Keratinocyte (primary cell): ENCODE measurements around the gene DEPDC4.

Experiments
- EZH2 ChIP-seq: IDR thresholded peaks from one replicate; pipeline ENCODE4 v1.6.1; 2012; ENCODE audit warnings: inconsistent platforms, mild to moderate bottlenecking, low read length, moderate library complexity
- TF ChIP-seq, protein P1 (sequence below), 3 experiments: IDR thresholded peaks in 1 of 3; conservative IDR thresholded peaks in 1 of 3; optimal IDR thresholded peaks in 1 of 3; 2 replicates in 2 of 3; 3 replicates in 1 of 3; pipeline versions ENCODE3 to v1.5.1; 2011; ENCODE audit warnings: low read length in 3 of 3, mild to moderate bottlenecking in 3 of 3, moderate library complexity in 2 of 3, control low read depth in 1 of 3, inconsistent platforms in 1 of 3; ENCODE audit not compliant: insufficient read depth in 2 of 3; ENCODE audit errors: extremely low read depth in 1 of 3

DNA sequence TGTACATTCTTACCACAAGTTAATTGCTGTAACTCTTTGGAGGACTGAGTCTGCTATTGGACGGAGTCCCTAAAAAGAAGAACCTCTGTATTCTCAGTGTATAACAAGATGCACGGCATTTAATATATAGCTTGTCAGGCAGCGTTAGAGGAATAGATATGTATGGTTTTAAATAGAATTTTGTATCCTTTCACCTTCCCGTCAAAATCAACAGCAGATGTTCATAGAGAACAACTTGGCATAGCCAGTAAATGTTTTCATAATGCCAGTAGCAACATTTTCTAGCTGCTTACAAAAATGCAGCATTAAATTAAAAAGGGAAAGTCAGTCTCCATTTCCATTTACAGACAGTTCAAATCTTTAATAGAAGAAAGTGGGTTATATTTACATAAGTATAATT, 6.9 kb upstream of the DEPDC4 start:
- TF ChIP-seq, protein P1, sequence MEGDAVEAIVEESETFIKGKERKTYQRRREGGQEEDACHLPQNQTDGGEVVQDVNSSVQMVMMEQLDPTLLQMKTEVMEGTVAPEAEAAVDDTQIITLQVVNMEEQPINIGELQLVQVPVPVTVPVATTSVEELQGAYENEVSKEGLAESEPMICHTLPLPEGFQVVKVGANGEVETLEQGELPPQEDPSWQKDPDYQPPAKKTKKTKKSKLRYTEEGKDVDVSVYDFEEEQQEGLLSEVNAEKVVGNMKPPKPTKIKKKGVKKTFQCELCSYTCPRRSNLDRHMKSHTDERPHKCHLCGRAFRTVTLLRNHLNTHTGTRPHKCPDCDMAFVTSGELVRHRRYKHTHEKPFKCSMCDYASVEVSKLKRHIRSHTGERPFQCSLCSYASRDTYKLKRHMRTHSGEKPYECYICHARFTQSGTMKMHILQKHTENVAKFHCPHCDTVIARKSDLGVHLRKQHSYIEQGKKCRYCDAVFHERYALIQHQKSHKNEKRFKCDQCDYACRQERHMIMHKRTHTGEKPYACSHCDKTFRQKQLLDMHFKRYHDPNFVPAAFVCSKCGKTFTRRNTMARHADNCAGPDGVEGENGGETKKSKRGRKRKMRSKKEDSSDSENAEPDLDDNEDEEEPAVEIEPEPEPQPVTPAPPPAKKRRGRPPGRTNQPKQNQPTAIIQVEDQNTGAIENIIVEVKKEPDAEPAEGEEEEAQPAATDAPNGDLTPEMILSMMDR (optimal IDR thresholded peaks at IDR 0.05 in 1 of 3, IDR thresholded peaks at IDR 0.05 in 1 of 3, conservative IDR thresholded peaks at IDR 0.05 in 1 of 3; ENCODE audit: extremely low read depth in 1 of 3, insufficient read depth in 2 of 3, low read length in 3 of 3) = no peak
- no peak for TF ChIP-seq EZH2
